Loucy (cell line): Measurements from ENCODE around the gene ANK3.

Experiments used
- EZH2phosphoT487 ChIP-seq: fragments of 200-600 bp; IDR thresholded peaks from 2 replicates; pipeline ENCODE4 v1.6.1; 2018; ENCODE audit warnings: antibody characterized with exemption, mild to moderate bottlenecking, moderate library complexity, borderline replicate concordance
- TF ChIP-seq, protein P1 (sequence below): fragments of 200-600 bp; sonication (generic); conservative IDR thresholded peaks from 2 replicates; pipeline ENCODE4 v1.5.1; 2014; ENCODE audit warnings: mild to moderate bottlenecking, antibody characterized with exemption, low read length

DNA sequence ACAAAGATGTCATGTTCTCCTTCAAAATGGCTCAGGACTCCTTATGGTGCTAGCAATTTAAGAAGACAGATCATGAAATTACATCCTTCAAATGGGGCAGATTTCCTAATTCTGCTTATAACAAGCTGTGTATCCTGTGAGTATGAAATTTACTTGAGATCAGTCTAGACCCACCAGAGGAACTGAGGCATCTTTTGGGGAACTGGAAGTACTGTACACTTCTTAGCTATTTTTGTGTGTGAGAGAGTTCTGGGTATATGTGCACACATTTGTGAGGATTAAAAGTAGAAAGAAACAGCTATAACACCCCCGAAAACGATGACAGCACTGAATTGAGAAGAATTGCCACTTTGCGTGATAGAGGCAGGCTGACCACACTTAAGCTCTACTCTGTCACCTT, 296.4 kb downstream of the ANK3 start:
- TF ChIP-seq, protein P1, sequence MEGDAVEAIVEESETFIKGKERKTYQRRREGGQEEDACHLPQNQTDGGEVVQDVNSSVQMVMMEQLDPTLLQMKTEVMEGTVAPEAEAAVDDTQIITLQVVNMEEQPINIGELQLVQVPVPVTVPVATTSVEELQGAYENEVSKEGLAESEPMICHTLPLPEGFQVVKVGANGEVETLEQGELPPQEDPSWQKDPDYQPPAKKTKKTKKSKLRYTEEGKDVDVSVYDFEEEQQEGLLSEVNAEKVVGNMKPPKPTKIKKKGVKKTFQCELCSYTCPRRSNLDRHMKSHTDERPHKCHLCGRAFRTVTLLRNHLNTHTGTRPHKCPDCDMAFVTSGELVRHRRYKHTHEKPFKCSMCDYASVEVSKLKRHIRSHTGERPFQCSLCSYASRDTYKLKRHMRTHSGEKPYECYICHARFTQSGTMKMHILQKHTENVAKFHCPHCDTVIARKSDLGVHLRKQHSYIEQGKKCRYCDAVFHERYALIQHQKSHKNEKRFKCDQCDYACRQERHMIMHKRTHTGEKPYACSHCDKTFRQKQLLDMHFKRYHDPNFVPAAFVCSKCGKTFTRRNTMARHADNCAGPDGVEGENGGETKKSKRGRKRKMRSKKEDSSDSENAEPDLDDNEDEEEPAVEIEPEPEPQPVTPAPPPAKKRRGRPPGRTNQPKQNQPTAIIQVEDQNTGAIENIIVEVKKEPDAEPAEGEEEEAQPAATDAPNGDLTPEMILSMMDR: no peak
- TF ChIP-seq EZH2phosphoT487: no peak
